Hematopoietic multipotent progenitor cell treated with erythropoietin and hydrocortisone succinate and interleukin-3 and kit ligand, for 8 days (in vitro differentiated cells): ENCODE results near the gene MRPS31.
"Not testable (repeated sequence)": the region's sequence is repeated elsewhere in the genome, so short reads cannot be mapped to it uniquely, and the experiment has no call there.

ENCODE experiments used
- DNase-seq: peaks from one replicate; pipeline ENCODE4 v3.0.0-alpha.2; 2015

Gene MRPS31

DNA sequence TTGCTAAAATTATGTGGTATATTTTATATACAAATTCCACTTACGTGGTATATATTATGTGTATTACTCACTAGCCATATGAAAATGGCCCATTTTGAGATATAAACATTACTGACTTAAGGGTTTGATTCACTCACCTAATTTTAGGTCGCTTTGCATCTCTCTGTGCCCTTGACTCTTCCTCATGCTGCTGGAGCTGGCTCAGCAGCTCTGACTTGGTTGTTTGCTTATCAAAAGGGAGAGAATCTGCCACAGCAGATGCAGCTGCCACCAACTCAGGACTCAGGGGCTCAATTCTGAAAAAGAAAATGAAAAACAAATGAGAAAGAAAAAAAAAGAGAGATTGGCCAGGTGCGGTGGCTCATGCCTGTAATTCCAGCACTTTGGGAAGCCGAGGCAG is 12.2 kb downstream of the MRPS31 start:
- no peak for DNase-seq

- no peak for DNase-seq
These were observed 14.9 kb downstream of the MRPS31 start for GRCh38 chr13:40756042-40756441.

GRCh38 chr13:40755082-40755700 is 15.8 kb downstream of the MRPS31 start:
- no peak for DNase-seq

- no peak for DNase-seq
These were observed 21.7 kb downstream of the MRPS31 start for GRCh38 chr13:40749327-40749726.

GRCh38 chr13:40735232-40735548 is 35.8 kb downstream of the MRPS31 start:
- DNase-seq = not testable (repeated sequence)

DNA sequence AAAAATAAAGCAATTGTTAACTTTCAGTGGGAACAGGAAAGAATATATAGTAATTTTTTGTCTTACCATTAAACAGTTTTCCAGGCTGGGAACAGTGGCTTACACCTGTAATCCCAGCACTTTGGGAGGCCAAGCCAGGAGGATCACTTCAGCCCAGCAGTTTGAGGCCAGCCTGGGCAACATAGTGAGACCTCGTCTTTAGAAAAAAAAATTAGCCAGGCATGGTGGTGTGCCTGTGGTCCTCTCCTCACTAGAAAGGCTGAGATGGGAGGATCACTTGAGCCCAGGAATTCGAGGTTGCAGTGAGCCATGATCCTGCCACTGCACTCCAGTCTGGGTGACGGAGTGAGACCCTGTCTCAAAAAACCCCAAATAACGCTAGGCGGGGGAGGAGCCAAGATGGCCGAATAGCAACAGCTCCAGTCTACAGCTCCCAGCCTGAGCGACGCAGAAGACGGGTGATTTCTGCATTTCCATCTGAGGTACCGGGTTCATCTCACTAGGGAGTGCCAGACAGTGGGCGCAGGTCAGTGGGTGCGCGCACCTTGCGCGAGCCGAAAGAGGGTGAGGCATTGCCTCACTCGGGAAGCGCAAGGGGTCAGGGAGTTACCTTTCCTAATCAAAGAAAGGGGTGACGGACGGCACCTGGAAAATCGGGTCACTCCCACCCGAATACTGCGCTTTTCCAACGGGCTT is 36.3 kb downstream of the MRPS31 start:
- DNase-seq = not testable (repeated sequence)

- no peak for DNase-seq
These were observed 38.3 kb downstream of the MRPS31 start for GRCh38 chr13:40732658-40733057.

DNA sequence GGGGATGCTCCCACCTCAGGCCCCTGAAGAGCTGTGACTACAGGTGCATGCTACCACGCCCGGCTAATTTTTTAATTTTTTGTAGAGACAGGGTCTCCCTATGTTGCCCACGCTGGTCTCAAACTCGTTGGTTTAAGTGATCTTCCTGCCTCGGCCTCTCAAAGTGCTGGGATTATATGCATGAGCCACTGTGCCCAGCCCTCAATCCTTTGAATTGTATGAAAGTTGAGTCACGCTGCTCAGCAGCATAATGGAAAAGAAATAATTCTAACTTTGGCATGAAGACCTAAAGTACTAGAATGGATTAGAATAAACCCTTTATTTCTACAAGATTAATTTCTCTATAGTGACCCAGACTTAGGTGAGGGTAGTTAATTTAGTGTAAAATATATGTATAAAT is 42.4 kb downstream of the MRPS31 start:
- no peak for DNase-seq

- not testable (repeated sequence) for DNase-seq
These were observed 56.6 kb downstream of the MRPS31 start for GRCh38 chr13:40714433-40714832.

DNA sequence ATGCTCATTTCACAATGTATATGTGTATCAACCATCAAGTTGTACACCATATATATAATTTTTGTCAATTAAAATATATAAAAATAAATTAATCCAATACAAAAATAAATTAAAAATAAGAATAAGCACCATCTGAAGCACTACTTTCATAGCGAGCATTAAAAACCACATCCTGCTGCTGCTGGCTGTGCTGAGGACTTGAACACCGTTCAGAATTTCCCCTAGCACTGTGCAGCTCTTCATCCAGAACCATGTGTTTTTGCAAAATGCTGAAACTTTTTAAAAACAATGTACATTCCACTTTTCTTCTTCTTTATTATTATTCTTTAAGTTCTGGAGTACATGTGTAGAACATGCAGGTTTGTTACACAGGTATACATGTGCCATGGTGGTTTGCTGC is 64.6 kb downstream of the MRPS31 start:
- DNase-seq = no peak

GRCh38 chr13:40697711-40698110 is 73.3 kb downstream of the MRPS31 start:
- DNase-seq = no peak

DNA sequence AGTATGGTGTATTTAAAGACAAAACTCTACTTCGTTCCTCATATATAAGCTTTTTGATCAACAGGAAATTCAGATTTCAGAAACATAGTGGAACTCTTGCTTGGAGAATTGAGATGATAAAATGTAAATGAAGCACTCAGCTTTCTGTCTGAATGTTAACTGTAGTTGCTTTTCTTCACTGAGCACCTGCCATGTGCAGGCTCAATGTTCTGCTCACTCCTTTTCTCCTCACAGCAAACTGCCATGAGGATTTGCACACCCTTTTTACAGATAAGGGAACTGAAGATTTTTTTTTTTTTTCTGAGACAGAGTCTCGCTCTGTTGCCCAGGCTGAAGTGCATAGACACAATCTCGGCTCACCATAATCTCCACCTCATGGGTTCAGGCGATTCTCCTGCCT is 76.6 kb downstream of the MRPS31 start:
- no peak for DNase-seq

GRCh38 chr13:40692946-40693345 is 78.0 kb downstream of the MRPS31 start:
- no peak for DNase-seq

GRCh38 chr13:40688781-40689180 is 82.2 kb downstream of the MRPS31 start:
- DNase-seq = no peak

DNA sequence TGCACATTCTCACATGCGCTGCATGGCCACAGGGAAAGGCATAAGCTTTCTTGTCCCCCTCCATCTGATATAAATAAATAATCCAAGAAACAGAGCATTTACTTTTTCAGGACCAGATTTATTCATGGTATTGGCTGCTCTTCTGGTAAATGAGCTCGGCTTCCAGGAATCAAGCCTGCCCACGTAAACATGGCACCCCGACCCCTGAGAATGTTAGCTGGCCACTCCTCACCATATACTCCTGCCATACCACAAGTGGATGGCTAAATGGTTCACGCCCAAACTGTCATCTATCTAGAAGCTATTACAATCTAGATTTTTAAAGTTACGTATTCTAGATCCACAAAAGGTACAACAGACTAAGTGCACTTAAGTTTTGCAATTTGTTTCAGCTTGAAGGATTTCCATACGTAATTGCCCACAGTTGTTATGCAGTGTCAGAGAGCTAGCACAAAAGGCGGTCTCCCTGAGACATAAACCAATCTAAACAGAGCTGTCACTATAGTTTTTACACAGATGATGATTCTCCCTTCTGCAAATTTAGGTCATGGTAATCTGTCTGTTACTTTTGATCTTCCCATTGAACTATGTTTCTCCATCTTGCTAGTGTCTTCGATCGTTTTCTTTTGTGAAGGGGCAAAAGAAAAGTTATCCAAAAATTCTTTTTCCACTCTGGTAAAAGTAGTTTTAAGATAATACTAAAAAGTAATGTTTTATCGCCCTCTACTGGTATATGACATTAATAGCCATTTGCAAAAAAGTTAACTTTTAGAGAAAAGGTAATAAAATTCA is 88.3 kb downstream of the MRPS31 start:
- DNase-seq = peak; percentile 57

GRCh38 chr13:40681341-40682146 is 89.4 kb downstream of the MRPS31 start:
- peak; percentile 96 for DNase-seq

DNA sequence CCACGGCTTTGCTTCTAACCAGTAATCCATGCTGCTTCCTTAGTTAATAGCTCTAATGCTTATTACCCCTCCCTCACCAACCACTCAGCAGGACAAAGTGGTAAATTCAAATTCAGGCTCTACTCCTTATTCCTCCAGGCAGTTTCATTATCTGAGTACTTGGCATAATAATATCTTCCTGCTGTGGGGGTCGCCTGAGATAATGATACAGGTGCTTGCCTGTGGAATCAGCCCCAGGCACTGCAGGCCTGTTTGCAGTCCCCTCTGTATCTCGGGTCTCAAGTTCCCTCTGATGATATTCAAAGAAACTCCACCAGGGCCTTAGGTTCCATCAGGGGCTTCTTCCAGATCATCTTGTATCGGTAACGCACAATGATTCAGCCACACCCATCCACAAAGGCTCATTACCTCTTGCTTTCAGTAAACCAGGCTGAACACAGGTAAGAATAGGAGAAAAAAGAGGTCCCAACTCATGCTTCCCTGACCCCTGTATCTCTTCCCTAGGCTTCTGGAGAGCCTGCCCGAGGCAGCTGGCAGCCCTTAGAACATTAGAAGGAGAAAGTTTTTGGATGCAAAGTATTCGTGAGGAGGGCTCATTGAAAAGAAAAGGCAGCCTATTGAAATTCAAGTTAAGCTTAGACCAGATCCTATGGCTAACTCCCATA is 90.2 kb downstream of the MRPS31 start:
- DNase-seq = no peak

GRCh38 chr13:40679480-40679985 is 91.5 kb downstream of the MRPS31 start:
- no peak for DNase-seq
